Posterior vena cava (tissue), 2 donors: Measurements from ENCODE around the gene CNN1. TPM values are rescaled to one million over a fixed set of nuclear protein-coding genes. Genes with fewer than 3 reads are reported as not detected.
A peak's percentile ranks its signal among the peaks of the same experiment; 100 is the strongest.
"Not testable (repeated sequence)": the region's sequence is repeated elsewhere in the genome, so short reads cannot be mapped to it uniquely, and the experiment has no call there.

Experiments
- DNase-seq: peaks from one replicate; pipeline ENCODE4 v3.0.0-alpha.2; 2020; ENCODE audit warnings: low spot score
- intact Hi-C, 2 donors: fragments of 100-400 bp; cut with DNase I; formaldehyde crosslinking; loops; one replicate each; pipeline versions ENCODE4 v1.14.1 to v1.14.2; 2022 to 2023
- microRNA-seq, 2 donors: library from miRNA; unstranded; fragments of <30 nt; microRNA quantifications; one replicate each; pipeline ENCODE4 v1.2.0, GENCODE V29; 2020 to 2021; ENCODE audit warnings: borderline microRNAs expressed in 2 of 2
- total RNA-seq, 2 donors: library from RNA; stranded (reverse); fragmentation: NEBNext Ultra II Directional; extraction: Animal tissue kit (Norgen Biotek cat#: 25700); gene quantifications; one replicate each; pipeline ENCODE4 v1.2.1, GENCODE V29; 2021
- donor health status: DM: yes; HTN: yes; CAD: no.
- donor health status: DM: yes; HTN: yes; CAD: no.

The CNN1 gene
- total RNA-seq, 2 donors from 2014 or later = 1,163 to 1,588 TPM

- no peak for DNase-seq
- intact Hi-C loops = loop anchor here in 1 of 2 donors (2.0 kb wide), 1 partner anchor 91 kb away; no protein-coding TSS in a partner anchor
Measured at GRCh38 chr19:11587975-11588631, 49.5 kb downstream of the CNN1 start.

- no peak for DNase-seq
- intact Hi-C loops = no loop called here
Measured at GRCh38 chr19:11594084-11594483, 55.4 kb downstream of the CNN1 start.

GRCh38 chr19:11596156-11596555 is 57.5 kb downstream of the CNN1 start:
- no peak for DNase-seq
- intact Hi-C loops = no loop called here

- intact Hi-C loops = no loop called here
Measured at GRCh38 chr19:11597202-11598102, 58.8 kb downstream of the CNN1 start, which contains the start of gene ZNF627. Gene ZNF627, plus strand, starts transcription at chr19:11597483. Its CDS starts 145 bp downstream, at chr19:11597628.

GRCh38 chr19:11598103-11598483 is 59.4 kb downstream of the CNN1 start:
- no peak for DNase-seq
- intact Hi-C loops = no loop called here

More at GRCh38 chr19:11597202-11598102, 58.8 kb downstream of the CNN1 start, which contains the start of gene ZNF627:
- peak; percentile 100 for DNase-seq

GRCh38 chr19:11598746-11599145 is 60.1 kb downstream of the CNN1 start:
- intact Hi-C loops = no loop called here
- no peak for DNase-seq

GRCh38 chr19:11599704-11600103 is 61.1 kb downstream of the CNN1 start:
- intact Hi-C loops = not testable (repeated sequence)

More at GRCh38 chr19:11599704-11600103, 61.1 kb downstream of the CNN1 start:
- not testable (repeated sequence) for DNase-seq

Small RNAs within 50 kb of the gene (microRNA-seq; reads per million reads assigned to microRNA genes)
- gene MIR7974 = 0 reads per million in 2 donors

Other genes starting within 250 kb of the CNN1 start
- not detected for gene TSPAN16, start 242.7 kb upstream of the CNN1 start, total RNA-seq
- 10 to 100 TPM; 33.5 to 34.2 TPM for gene RAB3D, start 199.2 kb upstream of the CNN1 start, total RNA-seq
- gene TMEM205, start 192.6 kb upstream of the CNN1 start, total RNA-seq = 10 to 100 TPM; 41.5 to 42.9 TPM
- gene CCDC159, start 192.3 kb upstream of the CNN1 start, total RNA-seq = 10 to 100 TPM; 13.0 to 20.9 TPM
- 10 to 100 TPM; 38.4 to 40.2 TPM for gene PLPPR2, start 183.4 kb upstream of the CNN1 start, total RNA-seq
- 1 to 10 TPM; 1.2 to 1.8 TPM for gene SWSAP1, start 164.2 kb upstream of the CNN1 start, total RNA-seq
- 1 to 10 TPM; 4.0 to 6.4 TPM for gene EPOR, start 154.5 kb upstream of the CNN1 start, total RNA-seq
- gene RGL3, start 119.5 kb upstream of the CNN1 start, total RNA-seq = 10 to 100 TPM in 1 of 2 donors, 1 to 10 TPM in 1; 7.7 to 12.9 TPM
- gene ODAD3, start 103.7 kb upstream of the CNN1 start, total RNA-seq = under 1 TPM in 1 of 2 donors, not detected in 1; 0.69 TPM
- gene PRKCSH, start 103.2 kb upstream of the CNN1 start, total RNA-seq = 100 to 1,000 TPM; 161 to 188 TPM
- gene ELAVL3, start 57.8 kb upstream of the CNN1 start, total RNA-seq = not detected
- gene ZNF653, start 33.0 kb upstream of the CNN1 start, total RNA-seq = 1 to 10 TPM; 6.1 to 9.4 TPM
- gene ECSIT, start 9.7 kb upstream of the CNN1 start, total RNA-seq = 10 to 100 TPM; 27.9 TPM
- 10 to 100 TPM; 23.2 to 36.9 TPM for gene ELOF1, start 20.4 kb downstream of the CNN1 start, total RNA-seq
- gene ACP5, start 38.8 kb downstream of the CNN1 start, total RNA-seq = 1 to 10 TPM; 5.5 to 8.4 TPM
- gene ZNF627, start 58.6 kb downstream of the CNN1 start, total RNA-seq = 1 to 10 TPM; 8.5 to 8.8 TPM
- gene ZNF823, start 200.1 kb downstream of the CNN1 start, total RNA-seq = 1 to 10 TPM; 4.5 to 5.4 TPM
- 10 to 100 TPM; 11.1 to 16.1 TPM for gene ZNF441, start 228.1 kb downstream of the CNN1 start, total RNA-seq